ENCODE data around the gene UCN3.
"Not testable (repeated sequence)": the region's sequence is repeated elsewhere in the genome, so short reads cannot be mapped to it uniquely, and the experiment has no call there.

UCN3 gene

DNA sequence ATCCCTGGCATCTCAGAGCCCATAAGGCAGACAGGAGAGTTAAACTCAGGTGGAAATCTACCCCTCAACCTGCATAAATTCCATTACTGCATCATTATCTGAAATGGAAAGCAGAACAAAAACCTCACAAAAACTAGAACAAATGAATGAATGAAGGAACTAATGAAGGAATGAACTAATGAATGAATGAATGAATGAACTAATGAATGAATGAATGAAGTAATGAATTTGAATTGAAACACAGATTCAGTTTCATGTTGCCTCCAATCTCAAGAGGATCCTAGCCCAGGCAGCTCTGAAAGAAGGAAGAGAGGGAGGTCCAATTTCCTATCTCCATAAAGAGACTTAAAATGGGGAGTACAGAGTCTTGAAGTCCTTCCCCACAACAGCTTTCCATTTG lies 1.9 kb upstream of the UCN3 start:
- no peaks in the 10 kb centered on the region for H3K27me3 ChIP-seq (ENCODE audit: control insufficient read depth, insufficient read depth, low read length, poor library complexity, severe bottlenecking)
- H3K27ac ChIP-seq (ENCODE audit: insufficient read depth, low read depth, low read length, poor library complexity, severe bottlenecking): no peak overlapping the region
- H3K4me1 ChIP-seq (ENCODE audit: control insufficient read depth, insufficient read depth, low read length): peaks cover 7% of the 10 kb centered on the region
- H3K9me3 ChIP-seq (ENCODE audit: control insufficient read depth, low read length): no peaks in the 10 kb centered on the region
- no peak overlapping the region for H3K4me3 ChIP-seq (ENCODE audit: insufficient read depth, low read depth, low read length)
- no peaks in the 10 kb centered on the region for H3K36me3 ChIP-seq (ENCODE audit: control insufficient read depth, insufficient read depth, low read length)

DNA sequence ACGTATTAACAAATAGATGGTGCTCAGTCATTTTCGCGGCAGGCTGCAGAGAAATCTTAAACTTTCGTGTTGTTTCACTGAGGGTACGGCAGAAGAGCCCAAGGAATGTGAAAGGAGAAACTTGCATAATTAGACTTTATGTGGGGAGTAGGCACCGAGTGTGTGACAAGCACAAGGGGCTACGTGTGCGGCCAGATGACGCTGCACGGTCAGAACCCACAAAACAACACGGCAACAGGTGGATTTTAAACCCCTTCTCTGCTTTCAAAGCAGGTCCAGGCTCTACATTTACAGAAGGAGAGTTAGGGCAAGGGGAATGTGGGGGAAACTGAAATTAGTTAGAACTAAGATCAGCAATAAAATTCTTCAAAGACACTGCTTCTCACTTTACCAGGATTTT lies 392 bp upstream of the UCN3 start:
- no peaks in the 10 kb centered on the region for H3K36me3 ChIP-seq (ENCODE audit: control insufficient read depth, insufficient read depth, low read length)
- peaks cover 7% of the 10 kb centered on the region for H3K4me1 ChIP-seq (ENCODE audit: control insufficient read depth, insufficient read depth, low read length)
- H3K9me3 ChIP-seq (ENCODE audit: control insufficient read depth, low read length): no peaks in the 10 kb centered on the region
- no peaks in the 10 kb centered on the region for H3K27me3 ChIP-seq (ENCODE audit: control insufficient read depth, insufficient read depth, low read length, poor library complexity, severe bottlenecking)
- no peak overlapping the region for H3K4me3 ChIP-seq (ENCODE audit: insufficient read depth, low read depth, low read length)
- 93 to 96% methylated on average over 11 of the region's 11 CpGs for WGBS, 2 experiments
- H3K27ac ChIP-seq (ENCODE audit: insufficient read depth, low read depth, low read length, poor library complexity, severe bottlenecking): no peak overlapping the region

DNA sequence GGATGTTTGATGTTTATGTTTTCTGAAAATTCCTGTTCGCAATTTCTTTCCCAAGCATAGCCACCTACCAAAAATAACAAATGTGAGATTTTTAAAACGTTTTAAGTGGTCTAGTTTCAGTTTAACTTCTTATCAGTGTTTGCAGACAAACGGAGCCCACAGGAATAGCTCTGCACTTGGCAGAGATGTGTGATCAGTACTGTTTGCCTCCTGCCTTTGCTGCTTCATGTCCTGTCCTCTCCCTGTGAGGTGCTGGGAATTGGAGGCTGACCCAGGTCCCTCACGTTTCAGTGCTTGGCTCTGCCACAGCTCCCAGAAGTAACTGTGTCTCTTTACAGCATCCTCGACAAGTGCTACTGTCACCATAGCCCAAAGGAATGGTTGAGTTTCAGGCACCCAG lies 1.2 kb downstream of the UCN3 start:
- no peaks in the 10 kb centered on the region for H3K27me3 ChIP-seq (ENCODE audit: control insufficient read depth, insufficient read depth, low read length, poor library complexity, severe bottlenecking)
- no peaks in the 10 kb centered on the region for H3K36me3 ChIP-seq (ENCODE audit: control insufficient read depth, insufficient read depth, low read length)
- 71 to 82% methylated on average over 4 to 5 of the region's 5 CpGs for WGBS, 2 experiments

DNA sequence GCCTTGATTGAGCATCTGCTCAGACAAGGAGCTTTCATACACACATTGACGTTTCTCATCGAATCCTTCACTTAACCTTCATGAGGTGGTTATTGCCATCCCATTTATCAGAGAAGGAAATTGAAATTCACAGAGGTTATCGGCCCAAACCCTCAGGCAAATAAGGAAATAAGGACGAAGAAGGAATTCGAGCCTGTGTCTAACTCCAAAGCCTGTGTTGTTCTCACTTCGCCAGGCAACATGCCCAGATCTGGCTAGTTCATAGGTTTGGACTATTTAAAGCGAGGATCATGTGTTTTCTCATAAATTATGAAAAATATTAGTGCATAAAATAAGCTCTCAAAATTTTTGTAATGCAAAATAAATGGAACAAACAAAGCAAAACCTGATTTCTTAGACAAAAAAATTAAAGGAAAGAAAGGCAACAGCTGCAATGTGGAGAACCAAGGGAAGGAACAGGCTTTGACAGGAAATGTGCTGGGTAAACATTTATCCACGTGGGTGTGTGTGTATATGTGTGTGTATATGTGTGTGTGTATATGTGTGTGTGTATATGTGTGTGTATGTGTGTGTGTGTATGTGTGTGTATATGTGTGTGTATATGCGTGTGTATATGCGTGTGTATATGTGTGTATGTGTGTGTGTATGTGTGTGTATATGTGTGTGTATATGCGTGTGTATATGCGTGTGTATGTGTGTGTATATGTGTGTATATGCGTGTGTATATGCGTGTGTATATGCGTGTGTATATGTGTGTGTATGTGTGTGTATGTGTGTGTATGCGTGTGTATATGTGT lies 4.8 kb downstream of the UCN3 start:
- H3K27ac ChIP-seq (ENCODE audit: insufficient read depth, low read depth, low read length, poor library complexity, severe bottlenecking): no peak overlapping the region
- H3K27me3 ChIP-seq (ENCODE audit: control insufficient read depth, insufficient read depth, low read length, poor library complexity, severe bottlenecking): no peaks in the 10 kb centered on the region
- no peaks in the 10 kb centered on the region for H3K4me1 ChIP-seq (ENCODE audit: control insufficient read depth, insufficient read depth, low read length)
- H3K9me3 ChIP-seq (ENCODE audit: control insufficient read depth, low read length): no peaks in the 10 kb centered on the region
- H3K36me3 ChIP-seq (ENCODE audit: control insufficient read depth, insufficient read depth, low read length): no peaks in the 10 kb centered on the region
- 90 to 93% methylated on average over 15 to 16 of the region's 16 CpGs for WGBS, 2 experiments
- H3K4me3 ChIP-seq (ENCODE audit: insufficient read depth, low read depth, low read length): no peak overlapping the region

More for the DNA sequence above, 1.2 kb downstream of the UCN3 start:
- no peak overlapping the region for H3K27ac ChIP-seq (ENCODE audit: insufficient read depth, low read depth, low read length, poor library complexity, severe bottlenecking)
- H3K4me3 ChIP-seq (ENCODE audit: insufficient read depth, low read depth, low read length): no peak overlapping the region
- no peaks in the 10 kb centered on the region for H3K9me3 ChIP-seq (ENCODE audit: control insufficient read depth, low read length)
- no peaks in the 10 kb centered on the region for H3K4me1 ChIP-seq (ENCODE audit: control insufficient read depth, insufficient read depth, low read length)

DNA sequence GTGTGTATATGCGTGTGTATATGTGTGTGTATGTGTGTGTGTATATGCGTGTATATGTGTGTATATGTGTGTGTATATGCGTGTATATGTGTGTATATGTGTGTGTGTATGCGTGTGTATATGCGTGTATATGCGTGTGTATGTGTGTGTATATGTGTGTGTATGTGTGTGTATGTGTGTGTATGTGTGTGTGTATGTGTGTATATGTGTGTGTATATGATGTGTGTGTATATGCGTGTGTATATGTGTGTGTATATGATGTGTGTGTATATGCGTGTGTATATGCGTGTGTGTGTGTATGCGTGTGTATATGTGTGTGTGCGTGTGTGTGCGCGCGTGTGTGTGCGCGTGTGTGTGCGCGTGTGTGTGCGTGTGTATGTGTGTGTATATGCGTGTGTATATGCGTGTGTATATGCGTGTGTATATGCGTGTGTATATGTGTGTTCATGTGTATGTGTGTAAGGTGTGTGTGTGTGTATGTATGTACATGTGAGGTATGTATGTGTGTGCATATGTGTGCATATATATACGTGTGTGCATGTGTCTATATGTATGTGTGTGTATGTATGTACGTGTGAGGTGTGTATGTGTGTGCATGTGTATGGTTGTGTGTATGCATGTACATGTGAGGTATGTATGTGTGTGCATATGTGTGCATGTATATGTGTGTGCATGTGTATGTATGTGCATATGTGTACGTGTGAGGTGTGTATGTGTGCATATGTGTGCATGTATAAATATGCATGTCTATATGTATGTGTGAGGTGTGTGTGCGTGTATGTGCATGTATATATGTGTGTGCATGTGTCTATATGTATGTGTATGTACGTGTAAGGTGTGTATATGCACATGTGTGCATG lies 6.0 kb downstream of the UCN3 start:
- Histone ChIP-seq H3K27me3 (ENCODE audit: control insufficient read depth, insufficient read depth, low read length, poor library complexity, severe bottlenecking) (no peaks in the 10 kb centered on the region), H3K27ac (ENCODE audit: insufficient read depth, low read depth, low read length, poor library complexity, severe bottlenecking) (no peak overlapping the region), H3K36me3 (ENCODE audit: control insufficient read depth, insufficient read depth, low read length) (no peaks in the 10 kb centered on the region), H3K4me3 (ENCODE audit: insufficient read depth, low read depth, low read length) (no peak overlapping the region), H3K4me1 (ENCODE audit: control insufficient read depth, insufficient read depth, low read length) (no peaks in the 10 kb centered on the region), H3K9me3 (ENCODE audit: control insufficient read depth, low read length) (no peaks in the 10 kb centered on the region)
- 86 to 88% methylated on average over 28 of the region's 28 CpGs for WGBS, 2 experiments

DNA sequence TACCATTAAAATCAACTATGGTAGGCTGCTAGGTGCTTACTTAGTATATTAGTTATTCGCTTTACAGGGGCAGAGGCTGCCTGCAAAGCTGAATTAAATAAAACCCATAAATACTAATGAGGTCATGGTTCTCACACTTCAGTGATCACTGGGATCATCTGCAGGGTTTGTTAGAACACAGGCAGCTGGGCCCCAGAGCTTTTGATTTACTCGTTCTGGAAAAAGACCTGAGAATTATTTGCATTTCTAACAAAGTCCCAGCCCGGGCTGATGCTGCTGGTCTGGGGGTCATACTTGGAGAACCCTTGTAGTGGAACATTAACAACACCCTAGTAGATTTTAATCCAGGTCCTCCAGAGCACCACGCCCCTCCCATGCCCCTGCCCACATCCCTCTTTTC lies 8.5 kb downstream of the UCN3 start:
- WGBS, 2 experiments: 84 to 91% methylated on average over 4 of the region's 4 CpGs
- no peaks in the 10 kb centered on the region for H3K4me1 ChIP-seq (ENCODE audit: control insufficient read depth, insufficient read depth, low read length)

DNA sequence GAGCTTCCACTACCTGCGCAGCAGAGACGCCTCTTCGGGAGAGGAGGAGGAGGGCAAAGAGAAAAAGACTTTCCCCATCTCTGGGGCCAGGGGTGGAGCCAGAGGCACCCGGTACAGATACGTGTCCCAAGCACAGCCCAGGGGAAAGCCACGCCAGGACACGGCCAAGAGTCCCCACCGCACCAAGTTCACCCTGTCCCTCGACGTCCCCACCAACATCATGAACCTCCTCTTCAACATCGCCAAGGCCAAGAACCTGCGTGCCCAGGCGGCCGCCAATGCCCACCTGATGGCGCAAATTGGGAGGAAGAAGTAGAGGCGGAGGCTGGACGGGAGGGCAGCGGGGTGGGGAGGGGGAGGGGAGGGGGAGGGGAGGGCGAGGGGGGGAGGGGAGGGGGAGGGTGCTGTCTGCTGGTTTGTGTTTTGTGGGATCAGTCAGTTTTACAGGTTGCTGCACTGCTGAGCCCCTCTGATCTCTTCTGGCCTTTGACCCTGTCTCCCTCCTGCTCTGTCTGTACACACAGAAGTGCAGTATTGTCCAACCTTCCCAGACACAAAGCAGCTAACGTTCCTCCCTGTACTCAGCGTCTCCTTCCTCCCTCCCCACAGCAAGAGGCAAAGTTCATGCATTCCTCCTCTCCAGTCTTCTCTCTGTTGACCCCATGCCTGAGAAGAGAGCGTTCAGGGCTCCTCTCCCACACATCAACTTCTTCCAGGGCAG lies 9.3 kb downstream of the UCN3 start:
- Histone ChIP-seq H3K36me3 (ENCODE audit: control insufficient read depth, insufficient read depth, low read length) (no peaks in the 10 kb centered on the region), H3K27ac (ENCODE audit: insufficient read depth, low read depth, low read length, poor library complexity, severe bottlenecking) (no peak overlapping the region), H3K4me1 (ENCODE audit: control insufficient read depth, insufficient read depth, low read length) (no peaks in the 10 kb centered on the region), H3K27me3 (ENCODE audit: control insufficient read depth, insufficient read depth, low read length, poor library complexity, severe bottlenecking) (no peaks in the 10 kb centered on the region), H3K4me3 (ENCODE audit: insufficient read depth, low read depth, low read length) (no peak overlapping the region), H3K9me3 (ENCODE audit: control insufficient read depth, low read length) (no peaks in the 10 kb centered on the region)
- 93% methylated on average over 14 to 18 of the region's 22 CpGs for WGBS, 2 experiments

More for the DNA sequence above, 8.5 kb downstream of the UCN3 start:
- Histone ChIP-seq H3K27ac (ENCODE audit: insufficient read depth, low read depth, low read length, poor library complexity, severe bottlenecking) (no peak overlapping the region), H3K27me3 (ENCODE audit: control insufficient read depth, insufficient read depth, low read length, poor library complexity, severe bottlenecking) (no peaks in the 10 kb centered on the region), H3K36me3 (ENCODE audit: control insufficient read depth, insufficient read depth, low read length) (no peaks in the 10 kb centered on the region), H3K9me3 (ENCODE audit: control insufficient read depth, low read length) (no peaks in the 10 kb centered on the region), H3K4me3 (ENCODE audit: insufficient read depth, low read depth, low read length) (no peak overlapping the region)

DNA sequence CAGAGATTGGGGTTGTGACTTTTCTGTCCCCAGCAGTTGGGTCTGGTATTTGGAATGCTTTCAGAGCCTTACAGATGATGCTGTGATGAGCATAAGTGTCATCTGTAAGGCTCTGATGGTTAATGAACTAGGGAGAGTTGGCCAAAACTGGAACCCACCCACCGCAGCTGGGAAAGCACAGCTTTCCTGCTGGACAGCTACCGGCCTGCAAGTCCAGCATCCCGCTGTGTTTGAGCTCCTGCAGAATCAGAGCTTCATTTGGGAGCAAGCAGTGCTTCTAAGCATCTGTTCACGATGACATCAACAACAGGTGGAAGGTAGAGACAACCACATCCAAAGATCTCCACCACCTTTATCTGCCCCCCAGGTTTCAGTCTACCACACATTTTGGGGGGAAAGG lies 11.7 kb downstream of the UCN3 start:
- no peaks in the 10 kb centered on the region for H3K36me3 ChIP-seq (ENCODE audit: control insufficient read depth, insufficient read depth, low read length)
- 68 to 73% methylated on average over 4 of the region's 4 CpGs for WGBS, 2 experiments
- no peaks in the 10 kb centered on the region for H3K9me3 ChIP-seq (ENCODE audit: control insufficient read depth, low read length)
- H3K4me1 ChIP-seq (ENCODE audit: control insufficient read depth, insufficient read depth, low read length): no peaks in the 10 kb centered on the region
- no peak overlapping the region for H3K4me3 ChIP-seq (ENCODE audit: insufficient read depth, low read depth, low read length)
- no peak overlapping the region for H3K27ac ChIP-seq (ENCODE audit: insufficient read depth, low read depth, low read length, poor library complexity, severe bottlenecking)
- no peaks in the 10 kb centered on the region for H3K27me3 ChIP-seq (ENCODE audit: control insufficient read depth, insufficient read depth, low read length, poor library complexity, severe bottlenecking)

DNA sequence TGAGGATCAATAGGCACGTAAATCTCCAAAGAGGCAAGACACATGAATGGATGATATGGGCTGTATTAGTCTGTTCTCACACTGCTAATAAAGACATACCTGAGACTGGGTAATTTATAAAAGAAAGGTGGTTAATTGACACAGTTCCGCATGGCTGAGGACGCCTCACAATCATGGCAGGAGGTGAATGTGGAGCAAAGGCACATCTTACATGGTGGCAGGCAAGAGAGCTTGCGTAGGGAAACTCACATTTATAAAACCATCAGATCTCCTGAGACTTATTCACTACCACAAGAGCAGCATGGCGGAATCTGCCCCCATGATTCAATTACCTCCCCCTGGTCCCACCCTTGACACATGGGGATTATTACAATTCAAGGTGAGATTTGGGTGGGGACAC lies 14.4 kb downstream of the UCN3 start:
- 93 to 96% methylated on average over 5 of the region's 5 CpGs for WGBS, 2 experiments
- not testable (repeated sequence) for H3K36me3 ChIP-seq (ENCODE audit: control insufficient read depth, insufficient read depth, low read length)

DNA sequence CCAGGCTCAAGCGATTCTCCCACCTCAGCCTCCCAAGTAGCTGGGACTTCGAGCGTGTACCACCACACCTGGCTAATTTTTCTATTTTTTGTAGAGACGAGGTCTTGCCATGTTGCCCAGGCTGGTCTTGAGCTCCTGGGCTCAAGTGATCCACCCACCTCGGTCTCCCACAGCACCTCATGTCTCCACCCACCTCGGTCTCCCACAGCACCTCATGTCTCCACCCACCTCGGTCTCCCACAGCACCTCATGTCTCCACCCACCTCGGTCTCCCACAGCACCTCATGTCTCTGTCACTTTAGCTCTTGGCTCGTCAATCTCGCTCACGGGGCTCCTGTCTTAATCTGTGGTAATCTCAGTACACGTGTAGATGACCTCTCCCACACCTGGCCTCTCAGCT lies 15.6 kb downstream of the UCN3 start:
- not testable (repeated sequence) for H3K9me3 ChIP-seq (ENCODE audit: control insufficient read depth, low read length); H3K36me3 ChIP-seq (ENCODE audit: control insufficient read depth, insufficient read depth, low read length); H3K27ac ChIP-seq (ENCODE audit: insufficient read depth, low read depth, low read length, poor library complexity, severe bottlenecking); H3K4me1 ChIP-seq (ENCODE audit: control insufficient read depth, insufficient read depth, low read length); H3K27me3 ChIP-seq (ENCODE audit: control insufficient read depth, insufficient read depth, low read length, poor library complexity, severe bottlenecking); H3K4me3 ChIP-seq (ENCODE audit: insufficient read depth, low read depth, low read length)
- WGBS, 2 experiments: 91 to 94% methylated on average over 12 of the region's 12 CpGs

More for the DNA sequence above, 14.4 kb downstream of the UCN3 start:
- not testable (repeated sequence) for H3K27ac ChIP-seq (ENCODE audit: insufficient read depth, low read depth, low read length, poor library complexity, severe bottlenecking); H3K27me3 ChIP-seq (ENCODE audit: control insufficient read depth, insufficient read depth, low read length, poor library complexity, severe bottlenecking); H3K4me1 ChIP-seq (ENCODE audit: control insufficient read depth, insufficient read depth, low read length); H3K4me3 ChIP-seq (ENCODE audit: insufficient read depth, low read depth, low read length); H3K9me3 ChIP-seq (ENCODE audit: control insufficient read depth, low read length)

Data from ectodermal cell (in vitro differentiated cells).